Chondrocyte (in vitro differentiated cells): ENCODE data around the gene SPTLC2. TPM values are rescaled to one million over a fixed set of nuclear protein-coding genes. Genes with fewer than 3 reads are reported as not detected.
"Not testable (repeated sequence)": the region's sequence is repeated elsewhere in the genome, so short reads cannot be mapped to it uniquely, and the experiment has no call there.

ENCODE experiments used
- DNase-seq: peaks from one replicate; pipeline ENCODE4 v3.0.0; 2021; ENCODE audit warnings: mixed read lengths, low spot score
- H3K27ac Mint-ChIP-seq: one replicate; pipeline ENCODE4 v1.8.0; 2021; ENCODE audit warnings: mild to moderate bottlenecking, moderate library complexity, mixed read lengths; ENCODE audit not compliant: unreplicated experiment
- H3K27me3 Mint-ChIP-seq: 2 replicates; pipeline ENCODE4 v1.8.0; 2021; ENCODE audit warnings: low read depth, mixed read lengths
- H3K36me3 Mint-ChIP-seq: 2 replicates; pipeline ENCODE4 v1.8.0; 2021; ENCODE audit warnings: low read depth, mixed read lengths
- H3K4me1 Mint-ChIP-seq: 2 replicates; pipeline ENCODE4 v1.8.0; 2021; ENCODE audit warnings: low read depth, mild to moderate bottlenecking, mixed read lengths
- H3K4me3 Mint-ChIP-seq: one replicate; pipeline ENCODE4 v1.8.0; 2021; ENCODE audit warnings: mild to moderate bottlenecking, moderate library complexity, mixed read lengths; ENCODE audit not compliant: unreplicated experiment
- H3K9me3 Mint-ChIP-seq: 2 replicates; pipeline ENCODE4 v1.8.0; 2021; ENCODE audit warnings: low read depth, mixed read lengths
- CTCF ChIP-seq: fragments of 200-600 bp; sonication (generic); IDR thresholded peaks from 2 replicates; pipeline ENCODE4 v1.5.0; 2021; ENCODE audit warnings: antibody characterized with exemption, mild to moderate bottlenecking, moderate library complexity
- long read RNA-seq: library from polyadenylated mRNA; stranded (forward); transcript quantifications from one replicate; pipeline ENCODE4 v2.0.0, GENCODE V29; 2021
- total RNA-seq: library from RNA; stranded (reverse); gene quantifications from 3 replicates; pipeline ENCODE4 v1.2.1, GENCODE V29; 2021

Gene SPTLC2
- total RNA-seq, result 25.3 to 30.1 TPM (median 29.1 TPM) in 3 replicates
- long read RNA-seq, full-length matches to known transcripts, result 26 of 31 reads
- long read RNA-seq, partial matches to known transcripts, result 0 of 31 reads
- long read RNA-seq, other reads (novel, unspliced or antisense), result 5 of 31 reads

DNA sequence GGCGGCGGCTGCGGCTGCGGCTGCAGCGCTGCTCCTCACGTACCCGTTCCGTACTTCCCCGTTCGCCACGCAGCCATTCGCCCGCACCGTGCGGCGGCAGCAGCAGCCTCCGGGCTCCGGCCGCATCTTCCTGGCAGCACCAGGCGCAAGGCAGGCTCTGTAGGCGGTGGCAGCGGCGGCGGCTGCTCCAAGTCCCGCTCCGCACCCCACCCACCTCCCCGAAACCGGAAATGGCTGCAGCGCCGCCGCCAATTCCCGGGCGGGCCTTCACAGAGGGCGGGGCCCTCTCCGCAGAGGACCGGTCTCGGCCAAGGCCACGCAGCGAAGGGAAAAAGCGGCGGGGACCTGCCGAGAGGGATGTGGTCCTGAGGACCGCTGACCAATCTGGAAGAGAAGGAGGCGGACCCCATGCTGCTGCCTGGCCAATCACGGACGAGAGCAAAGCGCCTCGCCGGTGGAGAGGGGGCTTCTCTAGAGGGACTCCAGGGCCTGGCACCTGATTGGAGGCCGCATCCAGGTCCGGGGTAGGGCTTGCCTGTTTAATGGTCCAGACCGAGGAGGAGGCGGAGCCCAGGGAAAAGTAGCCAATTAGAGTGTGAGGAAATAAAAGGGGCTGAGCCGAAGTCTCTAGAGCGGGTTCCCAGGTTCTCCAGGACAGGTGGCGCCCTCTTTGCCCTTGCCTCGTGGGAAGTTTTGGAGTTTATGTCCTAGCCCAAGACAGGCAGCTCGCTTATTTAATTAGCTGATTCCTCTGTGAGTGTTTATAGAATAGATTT, at the start of gene SPTLC2:
Gene SPTLC2 (minus strand): TSS at position 184 of the 776 bp plus-strand sequence. CDS start 58 bp downstream, at position 126.
- Mint-ChIP-seq H3K27ac (peak within 1 kb of the TSS; percentile 91), H3K4me3 (peak within 1 kb of the TSS; percentile 84), H3K27me3 (no peaks in the 10 kb centered on the region), H3K36me3 (no peaks in the 10 kb centered on the region), H3K4me1 (peaks cover 40% of the 10 kb centered on the region), H3K9me3 (no peaks in the 10 kb centered on the region)
- peak; percentile 100 for DNase-seq
- TF ChIP-seq CTCF, result no peak

- TF ChIP-seq CTCF, result no peak
- peaks cover 3% of the 10 kb centered on the region for H3K27me3 Mint-ChIP-seq
- H3K4me1 Mint-ChIP-seq, result no peaks in the 10 kb centered on the region
- H3K9me3 Mint-ChIP-seq, result no peaks in the 10 kb centered on the region
- DNase-seq, result no peak
- no peaks in the 10 kb centered on the region for H3K36me3 Mint-ChIP-seq
- H3K4me3 Mint-ChIP-seq, result no peak overlapping the region
- H3K27ac Mint-ChIP-seq, result no peak overlapping the region
These were observed 46.9 kb upstream of the SPTLC2 start for GRCh38 chr14:77663293-77663692.

DNA sequence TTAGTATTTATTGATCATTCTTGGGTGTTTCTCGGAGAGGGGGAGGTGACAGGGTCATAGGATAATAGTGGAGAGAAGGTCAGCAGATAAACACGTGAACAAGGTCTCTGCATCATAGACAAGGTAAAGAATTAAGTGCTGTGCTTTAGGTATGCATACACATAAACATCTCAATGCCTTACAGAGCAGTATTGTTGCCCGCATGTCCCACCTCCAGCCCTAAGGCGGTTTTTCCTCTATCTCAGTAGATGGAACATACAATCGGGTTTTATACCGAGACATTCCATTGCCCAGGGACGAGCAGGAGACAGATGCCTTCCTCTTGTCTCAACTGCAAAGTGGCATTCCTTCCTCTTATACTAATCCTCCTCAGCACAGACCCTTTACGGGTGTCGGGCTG, 45.1 kb upstream of the SPTLC2 start:
- not testable (repeated sequence) for H3K4me1 Mint-ChIP-seq, DNase-seq, H3K36me3 Mint-ChIP-seq, H3K9me3 Mint-ChIP-seq, H3K4me3 Mint-ChIP-seq, H3K27ac Mint-ChIP-seq, H3K27me3 Mint-ChIP-seq

DNA sequence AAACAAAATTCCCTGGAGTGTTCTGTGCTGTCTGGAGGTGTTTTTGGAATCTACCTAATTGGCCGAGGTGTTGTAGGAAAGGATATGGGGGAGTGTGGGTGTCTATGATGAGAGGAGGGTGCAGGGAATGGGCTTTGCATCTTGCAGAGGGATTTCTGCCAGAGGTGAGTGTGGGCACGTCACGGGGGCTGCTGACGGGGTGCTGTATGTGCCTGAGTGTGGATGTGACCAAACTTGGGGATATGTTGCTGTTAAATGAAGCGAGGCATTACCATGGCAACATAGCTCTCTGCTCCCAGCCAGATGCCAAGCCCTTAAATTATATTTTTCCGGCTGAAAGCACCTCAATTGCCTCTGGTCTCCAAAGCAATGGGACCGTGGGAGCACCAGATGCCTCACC, 44.3 kb upstream of the SPTLC2 start:
- H3K27ac Mint-ChIP-seq, result no peak overlapping the region
- TF ChIP-seq CTCF, result no peak
- no peaks in the 10 kb centered on the region for H3K9me3 Mint-ChIP-seq
- H3K27me3 Mint-ChIP-seq, result peaks cover 3% of the 10 kb centered on the region
- H3K36me3 Mint-ChIP-seq, result no peaks in the 10 kb centered on the region
- DNase-seq, result no peak
- no peak overlapping the region for H3K4me3 Mint-ChIP-seq
- H3K4me1 Mint-ChIP-seq, result no peaks in the 10 kb centered on the region

DNA sequence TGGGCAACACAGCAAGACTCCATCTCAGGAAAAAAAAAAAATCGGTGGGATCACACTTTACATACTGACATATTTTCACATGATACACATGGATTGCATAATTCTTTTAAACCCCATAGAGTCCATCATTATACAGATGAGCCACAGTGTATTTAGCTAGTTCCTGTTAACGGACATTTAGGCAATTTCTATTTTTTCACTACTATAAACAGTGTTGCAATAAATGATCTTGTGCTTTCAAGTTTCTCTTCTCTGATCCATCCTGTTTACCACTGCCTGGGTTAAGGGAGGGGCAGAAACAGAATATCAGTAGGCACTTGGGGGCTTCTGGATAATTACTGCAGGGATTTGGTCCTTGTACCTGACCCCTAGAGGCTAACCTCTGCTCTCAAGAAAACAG, 43.4 kb upstream of the SPTLC2 start:
- H3K4me1 Mint-ChIP-seq, result peaks cover 3% of the 10 kb centered on the region
- peaks cover 3% of the 10 kb centered on the region for H3K27me3 Mint-ChIP-seq
- no peak for DNase-seq
- no peaks in the 10 kb centered on the region for H3K9me3 Mint-ChIP-seq
- no peak for TF ChIP-seq CTCF
- no peak overlapping the region for H3K27ac Mint-ChIP-seq
- H3K36me3 Mint-ChIP-seq, result no peaks in the 10 kb centered on the region
- H3K4me3 Mint-ChIP-seq, result no peak overlapping the region

- Mint-ChIP-seq H3K9me3 (no peaks in the 10 kb centered on the region), H3K4me3 (no peak overlapping the region), H3K4me1 (peaks cover 3% of the 10 kb centered on the region), H3K27ac (no peak overlapping the region), H3K27me3 (peaks cover 3% of the 10 kb centered on the region), H3K36me3 (no peaks in the 10 kb centered on the region)
- no peak for TF ChIP-seq CTCF
- no peak for DNase-seq
These were observed 40.8 kb upstream of the SPTLC2 start for GRCh38 chr14:77657280-77657679.
